Memory B cell (primary cell): Measurements from ENCODE around the gene CAPN10.

ENCODE experiments used
- ATAC-seq: fragments of 150-1000 bp; cut with Tn5 transposase; 2 replicates; pipeline ENCODE4 v1.10.0; 2021; ENCODE audit warnings: low read depth, mild to moderate bottlenecking, moderate library complexity
- DNase-seq, 2 donors: peaks; one replicate each; pipeline ENCODE4 v3.0.0; 2022; ENCODE audit warnings: low spot score in 2 of 2
- H3K27ac Mint-ChIP-seq: one replicate; pipeline ENCODE4 v1.8.0; 2022; ENCODE audit warnings: mild to moderate bottlenecking, moderate library complexity, mixed read lengths
- H3K27me3 Mint-ChIP-seq: one replicate; pipeline ENCODE4 v1.8.0; 2022; ENCODE audit warnings: mixed read lengths
- H3K36me3 Mint-ChIP-seq: one replicate; pipeline ENCODE4 v1.8.0; 2022; ENCODE audit warnings: mild to moderate bottlenecking, mixed read lengths
- H3K4me1 Mint-ChIP-seq: one replicate; pipeline ENCODE4 v1.8.0; 2022; ENCODE audit warnings: mixed read lengths
- H3K4me3 Mint-ChIP-seq: one replicate; pipeline ENCODE4 v1.8.0; 2022; ENCODE audit warnings: mild to moderate bottlenecking, moderate library complexity, mixed read lengths
- H3K9me3 Mint-ChIP-seq: one replicate; pipeline ENCODE4 v1.8.0; 2022; ENCODE audit warnings: mixed read lengths

Gene CAPN10

GRCh38 chr2:240628808-240629618 lies 42.5 kb downstream of the CAPN10 start:
- no peak for ATAC-seq
- Mint-ChIP-seq H3K4me3 (no peak overlapping the region), H3K27me3 (peaks cover 2% of the 10 kb centered on the region), H3K27ac (no peak overlapping the region), H3K9me3 (peaks cover 10% of the 10 kb centered on the region), H3K4me1 (peaks cover 15% of the 10 kb centered on the region), H3K36me3 (peaks cover 2% of the 10 kb centered on the region)
- DNase-seq, result no peak

GRCh38 chr2:240629619-240629967 lies 43.1 kb downstream of the CAPN10 start:
- Mint-ChIP-seq H3K27ac (no peak overlapping the region), H3K4me1 (peaks cover 15% of the 10 kb centered on the region), H3K4me3 (no peak overlapping the region), H3K9me3 (peaks cover 12% of the 10 kb centered on the region), H3K36me3 (peaks cover 2% of the 10 kb centered on the region), H3K27me3 (no peaks in the 10 kb centered on the region)
- no peak for ATAC-seq
- no peak for DNase-seq

- Mint-ChIP-seq H3K27ac (no peak overlapping the region), H3K4me3 (no peak overlapping the region), H3K36me3 (peaks cover 2% of the 10 kb centered on the region), H3K4me1 (peaks cover 11% of the 10 kb centered on the region), H3K9me3 (peaks cover 12% of the 10 kb centered on the region), H3K27me3 (no peaks in the 10 kb centered on the region)
- DNase-seq (no peak), ATAC-seq (no peak)
These were observed 43.6 kb downstream of the CAPN10 start for GRCh38 chr2:240629968-240630770.

- H3K36me3 Mint-ChIP-seq, result peaks cover 2% of the 10 kb centered on the region
- no peak overlapping the region for H3K27ac Mint-ChIP-seq
- no peak for DNase-seq
- H3K9me3 Mint-ChIP-seq, result peaks cover 12% of the 10 kb centered on the region
- ATAC-seq, result no peak
- peaks cover 6% of the 10 kb centered on the region for H3K4me1 Mint-ChIP-seq
- H3K4me3 Mint-ChIP-seq, result no peak overlapping the region
- H3K27me3 Mint-ChIP-seq, result peaks cover 2% of the 10 kb centered on the region
These were observed 44.4 kb downstream of the CAPN10 start for GRCh38 chr2:240630771-240631547.

- Mint-ChIP-seq H3K36me3 (peaks cover 2% of the 10 kb centered on the region), H3K27ac (no peak overlapping the region), H3K27me3 (peaks cover 3% of the 10 kb centered on the region), H3K9me3 (peaks cover 12% of the 10 kb centered on the region), H3K4me3 (no peak overlapping the region), H3K4me1 (peaks cover 2% of the 10 kb centered on the region)
- ATAC-seq (no peak), DNase-seq (no peak)
These were observed 45.2 kb downstream of the CAPN10 start for GRCh38 chr2:240631548-240632305.

- Mint-ChIP-seq H3K4me3 (no peak overlapping the region), H3K36me3 (peaks cover 2% of the 10 kb centered on the region)
These were observed 45.8 kb downstream of the CAPN10 start for GRCh38 chr2:240632306-240632721.

GRCh38 chr2:240635121-240635997 lies 48.8 kb downstream of the CAPN10 start:
- ATAC-seq (no peak), DNase-seq (no peak)
- H3K27me3 Mint-ChIP-seq, result peaks cover 7% of the 10 kb centered on the region
- no peak overlapping the region for H3K4me3 Mint-ChIP-seq
- H3K4me1 Mint-ChIP-seq, result no peaks in the 10 kb centered on the region
- no peak overlapping the region for H3K27ac Mint-ChIP-seq
- H3K9me3 Mint-ChIP-seq, result peaks cover 12% of the 10 kb centered on the region
- H3K36me3 Mint-ChIP-seq, result peaks cover 2% of the 10 kb centered on the region

More at GRCh38 chr2:240632306-240632721, 45.8 kb downstream of the CAPN10 start:
- DNase-seq (no peak), ATAC-seq (no peak)
- no peak overlapping the region for H3K27ac Mint-ChIP-seq
- H3K27me3 Mint-ChIP-seq, result peaks cover 3% of the 10 kb centered on the region
- no peaks in the 10 kb centered on the region for H3K4me1 Mint-ChIP-seq
- peaks cover 12% of the 10 kb centered on the region for H3K9me3 Mint-ChIP-seq

- Mint-ChIP-seq H3K9me3 (peaks cover 12% of the 10 kb centered on the region), H3K4me3 (no peak overlapping the region), H3K27me3 (peaks cover 7% of the 10 kb centered on the region), H3K36me3 (peaks cover 2% of the 10 kb centered on the region), H3K4me1 (no peaks in the 10 kb centered on the region), H3K27ac (no peak overlapping the region)
- DNase-seq (no peak), ATAC-seq (no peak)
These were observed 49.5 kb downstream of the CAPN10 start for GRCh38 chr2:240635998-240636547.

- Mint-ChIP-seq H3K4me1 (no peaks in the 10 kb centered on the region), H3K36me3 (peaks cover 2% of the 10 kb centered on the region), H3K9me3 (peaks cover 12% of the 10 kb centered on the region), H3K4me3 (no peak overlapping the region), H3K27ac (no peak overlapping the region), H3K27me3 (peaks cover 7% of the 10 kb centered on the region)
- ATAC-seq (no peak), DNase-seq (no peak)
These were observed 50.1 kb downstream of the CAPN10 start for GRCh38 chr2:240636563-240637115.

GRCh38 chr2:240637116-240637900 lies 50.8 kb downstream of the CAPN10 start:
- DNase-seq, result no peak
- Mint-ChIP-seq H3K27ac (no peak overlapping the region), H3K9me3 (peaks cover 12% of the 10 kb centered on the region)

GRCh38 chr2:240637901-240638345 lies 51.4 kb downstream of the CAPN10 start:
- no peak for DNase-seq
- H3K27ac Mint-ChIP-seq, result no peak overlapping the region
- peaks cover 7% of the 10 kb centered on the region for H3K27me3 Mint-ChIP-seq
- H3K36me3 Mint-ChIP-seq, result peaks cover 2% of the 10 kb centered on the region
- H3K4me3 Mint-ChIP-seq, result no peak overlapping the region
- no peaks in the 10 kb centered on the region for H3K4me1 Mint-ChIP-seq
- no peak for ATAC-seq
- peaks cover 9% of the 10 kb centered on the region for H3K9me3 Mint-ChIP-seq

More at GRCh38 chr2:240637116-240637900, 50.8 kb downstream of the CAPN10 start:
- Mint-ChIP-seq H3K4me1 (no peaks in the 10 kb centered on the region), H3K27me3 (peaks cover 7% of the 10 kb centered on the region), H3K4me3 (no peak overlapping the region), H3K36me3 (peaks cover 2% of the 10 kb centered on the region)
- ATAC-seq, result no peak
